H9 (cell line): Measurements from ENCODE around the gene MORC2. TPM values are rescaled to one million over a fixed set of nuclear protein-coding genes. Genes with fewer than 3 reads are reported as not detected.
A peak's percentile ranks its signal among the peaks of the same experiment; 100 is the strongest.

ENCODE experiments used
- DNase-seq: peaks from one replicate; pipeline ENCODE4 v3.0.0-alpha.2; 2017
- H2AFZ ChIP-seq: one replicate; pipeline ENCODE4 v1.6.1; 2013; ENCODE audit warnings: mild to moderate bottlenecking, low read length, control low read depth, moderate library complexity
- H2AK5ac ChIP-seq: 2 replicates; pipeline ENCODE4 v1.6.1; 2013; ENCODE audit warnings: low read length, control low read depth, mixed read lengths; ENCODE audit not compliant: insufficient read length
- H2BK120ac ChIP-seq: one replicate; pipeline ENCODE4 v1.6.1; 2013; ENCODE audit warnings: low read depth, mild to moderate bottlenecking, low read length, control low read depth, inconsistent platforms; ENCODE audit not compliant: poor library complexity, severe bottlenecking
- H2BK12ac ChIP-seq: 2 replicates; pipeline ENCODE4 v1.6.1; 2013; ENCODE audit warnings: low read length, control low read depth, mixed read lengths, low read depth; ENCODE audit not compliant: insufficient read length
- H2BK15ac ChIP-seq: 2 replicates; pipeline ENCODE4 v1.6.1; 2013; ENCODE audit warnings: low read depth, low read length, control low read depth
- H2BK20ac ChIP-seq: one replicate; pipeline ENCODE4 v1.6.1; 2013; ENCODE audit warnings: low read depth, mild to moderate bottlenecking, low read length, control low read depth, inconsistent platforms; ENCODE audit not compliant: poor library complexity, severe bottlenecking
- H2BK5ac ChIP-seq: 2 replicates; pipeline ENCODE4 v1.6.1; 2013; ENCODE audit warnings: low read length, control low read depth, mixed read lengths; ENCODE audit not compliant: insufficient read length
- H3K14ac ChIP-seq: 2 replicates; pipeline ENCODE4 v1.6.1; 2013; ENCODE audit warnings: low read length, control low read depth; ENCODE audit not compliant: insufficient read depth
- H3K18ac ChIP-seq: 2 replicates; pipeline ENCODE4 v1.6.1; 2013; ENCODE audit warnings: low read depth, mild to moderate bottlenecking, mixed read lengths, low read length, control low read depth; ENCODE audit not compliant: insufficient read length
- H3K23ac ChIP-seq: 2 replicates; pipeline ENCODE4 v1.6.1; 2013; ENCODE audit warnings: low read length, control low read depth, mixed read lengths, low read depth; ENCODE audit not compliant: insufficient read length
- H3K23me2 ChIP-seq: 2 replicates; pipeline ENCODE4 v1.6.1; 2013; ENCODE audit warnings: low read depth, mild to moderate bottlenecking, mixed read lengths, low read length, control low read depth; ENCODE audit not compliant: insufficient read length, poor library complexity, severe bottlenecking
- H3K27ac ChIP-seq: 2 replicates; pipeline ENCODE4 v1.5.1; 2013; ENCODE audit warnings: low read length, control low read depth, mixed read lengths, low read depth; ENCODE audit not compliant: insufficient read length
- H3K27me3 ChIP-seq: 2 replicates; pipeline ENCODE4 v1.6.1; 2013; ENCODE audit warnings: low read length, control low read depth, inconsistent platforms; ENCODE audit not compliant: insufficient read depth
- H3K4ac ChIP-seq: 2 replicates; pipeline ENCODE4 v1.6.1; 2013; ENCODE audit warnings: low read depth, mild to moderate bottlenecking, control low read depth, inconsistent platforms, low read length, moderate library complexity
- H3K4me1 ChIP-seq: 2 replicates; pipeline ENCODE4 v1.6.1; 2013; ENCODE audit warnings: low read length, control low read depth, inconsistent platforms; ENCODE audit not compliant: insufficient read depth
- H3K4me2 ChIP-seq: 2 replicates; pipeline ENCODE4 v1.6.1; 2013; ENCODE audit warnings: low read length, control low read depth, mixed read lengths; ENCODE audit not compliant: insufficient read length, insufficient read depth
- H3K56ac ChIP-seq: 2 replicates; pipeline ENCODE4 v1.6.1; 2013; ENCODE audit warnings: low read depth, mild to moderate bottlenecking, mixed read lengths, low read length, control low read depth; ENCODE audit not compliant: insufficient read length
- H3K79me1 ChIP-seq: 2 replicates; pipeline ENCODE4 v1.6.1; 2013; ENCODE audit warnings: low read depth, mild to moderate bottlenecking, moderate library complexity, low read length, control low read depth, inconsistent platforms; ENCODE audit not compliant: insufficient read depth, poor library complexity, severe bottlenecking
- H3K79me2 ChIP-seq: 2 replicates; pipeline ENCODE4 v1.6.1; 2013; ENCODE audit warnings: low read length, control low read depth, inconsistent platforms; ENCODE audit not compliant: insufficient read depth
- H3K9ac ChIP-seq: 2 replicates; pipeline ENCODE4 v1.6.1; 2013; ENCODE audit warnings: low read length, control low read depth, mixed read lengths; ENCODE audit not compliant: insufficient read length; ENCODE audit errors: extremely low read depth
- H3K9me3 ChIP-seq: one replicate; pipeline ENCODE4 v1.6.1; 2013; ENCODE audit warnings: low read depth, low read length, inconsistent platforms; ENCODE audit not compliant: control insufficient read depth
- H3T11ph ChIP-seq: one replicate; pipeline ENCODE4 v1.6.1; 2013; ENCODE audit warnings: mild to moderate bottlenecking, low read length, control low read depth, inconsistent platforms
- H4K20me1 ChIP-seq: one replicate; pipeline ENCODE4 v1.6.1; 2013; ENCODE audit not compliant: control insufficient read depth, insufficient read length, insufficient read depth
- H4K5ac ChIP-seq: 2 replicates; pipeline ENCODE4 v1.6.1; 2013; ENCODE audit warnings: low read depth, mild to moderate bottlenecking, mixed read lengths, low read length, control low read depth; ENCODE audit not compliant: insufficient read length
- H4K8ac ChIP-seq: replicated peaks from 2 replicates; pipeline ENCODE4 v1.6.1; 2013; ENCODE audit warnings: low read length, control low read depth, mixed read lengths, low read depth; ENCODE audit not compliant: insufficient read length
- H4K91ac ChIP-seq: 2 replicates; pipeline ENCODE4 v1.6.1; 2013; ENCODE audit warnings: low read depth, mild to moderate bottlenecking, moderate library complexity, mixed read lengths, low read length, control low read depth; ENCODE audit not compliant: insufficient read length
- H3K27ac Mint-ChIP-seq, 3 experiments: 2 replicates in 2 of 3; 3 replicates in 1 of 3; pipeline ENCODE4 v1.8.0; 2020 to 2021; ENCODE audit warnings: mixed read lengths in 3 of 3, mild to moderate bottlenecking in 1 of 3, moderate library complexity in 1 of 3
- H3K27me3 Mint-ChIP-seq: 2 replicates; pipeline ENCODE4 v1.8.0; 2021; ENCODE audit warnings: low read depth, mild to moderate bottlenecking, moderate library complexity, mixed read lengths
- H3K36me3 Mint-ChIP-seq, 3 experiments: 2 replicates in 2 of 3; 3 replicates in 1 of 3; pipeline ENCODE4 v1.8.0; 2020 to 2021; ENCODE audit warnings: low read depth in 3 of 3, mixed read lengths in 3 of 3; ENCODE audit not compliant: insufficient read depth in 1 of 3
- H3K4me1 Mint-ChIP-seq, 2 experiments: 2 replicates each; pipeline ENCODE4 v1.8.0; 2020; ENCODE audit warnings: mixed read lengths in 2 of 2
- H3K4me3 Mint-ChIP-seq, 2 experiments: 2 replicates in 1 of 2; 3 replicates in 1 of 2; pipeline ENCODE4 v1.8.0; 2020 to 2021; ENCODE audit warnings: mild to moderate bottlenecking in 2 of 2, mixed read lengths in 2 of 2, moderate library complexity in 1 of 2
- H3K9me3 Mint-ChIP-seq, 2 experiments: 2 replicates in 1 of 2; 3 replicates in 1 of 2; pipeline ENCODE4 v1.8.0; 2020; ENCODE audit warnings: mild to moderate bottlenecking in 2 of 2, mixed read lengths in 2 of 2, moderate library complexity in 1 of 2
- CTCF ChIP-seq: fragments of 200-600 bp; sonication (generic); conservative IDR thresholded peaks from 3 replicates; pipeline ENCODE4 v1.8.0; 2021; ENCODE audit warnings: antibody characterized with exemption, mild to moderate bottlenecking
- WGBS: extraction: QIAGEN DNeasy Blood & Tissue Kit; methylation state at CpG from one replicate; pipeline ENCODE4 v1.1.7; 2013; ENCODE audit warnings: missing lambda C conversion rate, low lambda C conversion rate, mixed read lengths; ENCODE audit not compliant: insufficient read length; ENCODE audit errors: extremely low coverage; 5-methylcytosine and 5-hydroxymethylcytosine counted together
- total RNA-seq: library from RNA; stranded (reverse); gene quantifications from 2 replicates; pipeline ENCODE4 v1.2.1, GENCODE V29; 2021

The MORC2 gene
- total RNA-seq, 1 experiment from 2014 or later = 37.4 TPM

- no peaks in the 10 kb centered on the region for H3K4me1 Mint-ChIP-seq
- Histone ChIP-seq H3K9ac (no peak overlapping the region), H3K14ac (no peak overlapping the region), H3K79me1 (no peaks in the 10 kb centered on the region), H3K4ac (no peak overlapping the region), H2AK5ac (no peak overlapping the region), H2BK120ac (no peak overlapping the region), H3K9me3 (no peaks in the 10 kb centered on the region), H3K23ac (no peak overlapping the region), H4K8ac (no peak overlapping the region), H4K5ac (no peak overlapping the region), H3K23me2 (no peaks in the 10 kb centered on the region), H2BK15ac (no peak overlapping the region), H3K4me2 (no peak overlapping the region), H3K79me2 (no peaks in the 10 kb centered on the region), H3K56ac (no peak overlapping the region), H3T11ph (no peak overlapping the region), H2AFZ (no peak overlapping the region), H3K18ac (no peak overlapping the region), H2BK5ac (no peak overlapping the region), H4K20me1 (peaks cover 2% of the 10 kb centered on the region), H2BK20ac (no peak overlapping the region), H3K27me3 (no peaks in the 10 kb centered on the region), H2BK12ac (no peak overlapping the region), H3K4me1 (no peaks in the 10 kb centered on the region), H4K91ac (no peak overlapping the region), H3K27ac (no peak overlapping the region)
- no peaks in the 10 kb centered on the region; a peak in 1 of 5 replicates for H3K9me3 Mint-ChIP-seq
- DNase-seq = no peak
- peaks cover 67 to 88% (median 86%) of the 10 kb centered on the region in 3 experiments; a peak in 6 of 7 replicates for H3K36me3 Mint-ChIP-seq
- H3K4me3 Mint-ChIP-seq = no peak overlapping the region
- no CpG with 5 or more reads among the region's 16 CpGs for WGBS
- no peaks in the 10 kb centered on the region; the same call in 1 of the 2 replicates for H3K27me3 Mint-ChIP-seq
- peak overlapping the region in 1 of 3 experiments; percentile 30; a peak in 1 of 7 replicates for H3K27ac Mint-ChIP-seq
- no peak for TF ChIP-seq CTCF
These were observed 35.9 kb downstream of the MORC2 start for GRCh38 chr22:30932661-30933060.
